OCI-M1 (cell line): ENCODE measurements around the gene TEX22.

Source experiments
- DNase-seq: peaks from one replicate; lab custom pipeline; 2025; lab: John Stamatoyannopoulos, UW

The TEX22 gene

GRCh38 chr14:105384605-105385321 is 13.6 kb upstream of the TEX22 start:
- DNase-seq, result no peak

GRCh38 chr14:105385322-105385637 is 13.1 kb upstream of the TEX22 start:
- DNase-seq, result no peak

- DNase-seq, result no peak
Measured at GRCh38 chr14:105385698-105386365, 12.5 kb upstream of the TEX22 start.

GRCh38 chr14:105386581-105387529 is 11.5 kb upstream of the TEX22 start:
- no peak for DNase-seq

- DNase-seq, result no peak
Measured at GRCh38 chr14:105387530-105387922, 10.8 kb upstream of the TEX22 start.

GRCh38 chr14:105388110-105388951 is 10.0 kb upstream of the TEX22 start:
- DNase-seq, result no peak

GRCh38 chr14:105388976-105389375 is 9.4 kb upstream of the TEX22 start:
- no peak for DNase-seq

GRCh38 chr14:105389534-105389933 is 8.8 kb upstream of the TEX22 start:
- DNase-seq, result no peak

GRCh38 chr14:105389976-105390848 is 8.1 kb upstream of the TEX22 start:
- no peak for DNase-seq

GRCh38 chr14:105390849-105391500 is 7.4 kb upstream of the TEX22 start:
- no peak for DNase-seq

- DNase-seq, result no peak
Measured at GRCh38 chr14:105391541-105391940, 6.8 kb upstream of the TEX22 start.

- no peak for DNase-seq
Measured at GRCh38 chr14:105392131-105393090, 5.9 kb upstream of the TEX22 start.

- DNase-seq, result no peak
Measured at GRCh38 chr14:105393151-105393550, 5.2 kb upstream of the TEX22 start.

- DNase-seq, result no peak
Measured at GRCh38 chr14:105394714-105395537, 3.4 kb upstream of the TEX22 start.

- no peak for DNase-seq
Measured at GRCh38 chr14:105395538-105395854, 2.8 kb upstream of the TEX22 start.

GRCh38 chr14:105397350-105397931 is 897 bp upstream of the TEX22 start:
- DNase-seq, result no peak

GRCh38 chr14:105398726-105399465 is 558 bp downstream of the TEX22 start:
- peak; percentile 71 for DNase-seq

- DNase-seq, result peak; percentile 2
Measured at GRCh38 chr14:105399466-105399775, 1.1 kb downstream of the TEX22 start.
